ENCODE measurements around the gene KCNJ16. TPM values are rescaled to one million over a fixed set of nuclear protein-coding genes. Genes with fewer than 3 reads are reported as not detected.

Gene KCNJ16
- total RNA-seq = not detected in 2 replicates

GRCh38 chr17:70074956-70075355, at the start of gene KCNJ16:
KCNJ16 (plus strand) TSS chr17:70075225; CDS start chr17:70132088, 56,863 bp downstream.

GRCh38 chr17:70168977-70169708, 94.1 kb downstream of the KCNJ16 start, which contains the start of gene KCNJ2:
KCNJ2 (plus strand) TSS chr17:70169532; CDS start chr17:70175040, 5,508 bp downstream.

Other genes with a start within 250 kb of the KCNJ16 start
- gene KCNJ2, start 94.3 kb downstream of the KCNJ16 start, total RNA-seq = 0.54 and 0.81 TPM in 2 replicates

Data from cardiac atrium fibroblast (primary cell).